ENCODE measurements around the gene SRC.

DNA sequence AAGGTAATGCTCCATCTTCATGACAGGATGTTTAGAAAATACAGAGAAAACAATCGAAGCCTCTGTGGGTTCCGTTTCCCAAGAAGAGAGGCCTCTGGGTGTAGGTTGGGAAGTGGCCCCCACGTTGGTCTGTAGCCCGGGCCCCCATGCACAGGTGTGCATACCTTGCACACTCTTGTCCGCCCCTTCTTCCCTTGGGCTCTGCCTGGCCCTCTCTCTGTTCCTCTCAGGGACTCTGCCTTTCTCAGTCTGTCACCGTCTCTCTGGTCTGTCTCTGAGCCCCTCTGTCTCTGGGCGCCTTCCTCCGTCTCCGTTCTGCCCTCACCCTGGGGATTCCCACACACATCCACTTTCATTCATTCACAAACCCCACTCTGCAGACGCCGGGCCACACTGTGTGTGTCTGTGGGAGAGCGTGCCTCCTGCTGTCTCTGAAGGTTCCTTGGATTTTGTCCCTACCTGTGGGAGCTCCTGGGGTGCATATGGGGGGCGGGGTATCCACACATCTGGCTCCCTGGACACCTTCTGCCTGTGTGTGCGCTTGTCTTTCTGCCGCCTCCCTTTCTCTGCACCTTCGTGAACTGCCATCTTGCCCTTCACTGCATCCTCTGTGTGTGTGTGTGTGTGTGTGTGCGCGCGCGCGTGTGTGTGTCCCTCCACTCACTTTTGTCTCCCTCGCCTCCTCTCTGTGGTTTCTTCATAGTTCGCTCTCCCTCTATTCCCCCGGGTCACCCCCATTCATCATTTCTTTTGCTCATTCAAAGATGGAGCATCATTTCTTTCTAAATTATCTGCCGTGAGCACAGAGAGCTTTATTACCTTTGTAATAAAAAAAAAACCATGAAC, 75.3 kb downstream of the SRC start:
- TF ChIP-seq, protein P1, sequence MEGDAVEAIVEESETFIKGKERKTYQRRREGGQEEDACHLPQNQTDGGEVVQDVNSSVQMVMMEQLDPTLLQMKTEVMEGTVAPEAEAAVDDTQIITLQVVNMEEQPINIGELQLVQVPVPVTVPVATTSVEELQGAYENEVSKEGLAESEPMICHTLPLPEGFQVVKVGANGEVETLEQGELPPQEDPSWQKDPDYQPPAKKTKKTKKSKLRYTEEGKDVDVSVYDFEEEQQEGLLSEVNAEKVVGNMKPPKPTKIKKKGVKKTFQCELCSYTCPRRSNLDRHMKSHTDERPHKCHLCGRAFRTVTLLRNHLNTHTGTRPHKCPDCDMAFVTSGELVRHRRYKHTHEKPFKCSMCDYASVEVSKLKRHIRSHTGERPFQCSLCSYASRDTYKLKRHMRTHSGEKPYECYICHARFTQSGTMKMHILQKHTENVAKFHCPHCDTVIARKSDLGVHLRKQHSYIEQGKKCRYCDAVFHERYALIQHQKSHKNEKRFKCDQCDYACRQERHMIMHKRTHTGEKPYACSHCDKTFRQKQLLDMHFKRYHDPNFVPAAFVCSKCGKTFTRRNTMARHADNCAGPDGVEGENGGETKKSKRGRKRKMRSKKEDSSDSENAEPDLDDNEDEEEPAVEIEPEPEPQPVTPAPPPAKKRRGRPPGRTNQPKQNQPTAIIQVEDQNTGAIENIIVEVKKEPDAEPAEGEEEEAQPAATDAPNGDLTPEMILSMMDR (IDR thresholded peaks at IDR 0.05): no peak
- no peak for TF ChIP-seq POLR2A (IDR thresholded peaks at IDR 0.05)

Measured in lower leg skin (tissue), 3 donors.